ENCODE results near the gene UBA52.

UBA52 gene

DNA sequence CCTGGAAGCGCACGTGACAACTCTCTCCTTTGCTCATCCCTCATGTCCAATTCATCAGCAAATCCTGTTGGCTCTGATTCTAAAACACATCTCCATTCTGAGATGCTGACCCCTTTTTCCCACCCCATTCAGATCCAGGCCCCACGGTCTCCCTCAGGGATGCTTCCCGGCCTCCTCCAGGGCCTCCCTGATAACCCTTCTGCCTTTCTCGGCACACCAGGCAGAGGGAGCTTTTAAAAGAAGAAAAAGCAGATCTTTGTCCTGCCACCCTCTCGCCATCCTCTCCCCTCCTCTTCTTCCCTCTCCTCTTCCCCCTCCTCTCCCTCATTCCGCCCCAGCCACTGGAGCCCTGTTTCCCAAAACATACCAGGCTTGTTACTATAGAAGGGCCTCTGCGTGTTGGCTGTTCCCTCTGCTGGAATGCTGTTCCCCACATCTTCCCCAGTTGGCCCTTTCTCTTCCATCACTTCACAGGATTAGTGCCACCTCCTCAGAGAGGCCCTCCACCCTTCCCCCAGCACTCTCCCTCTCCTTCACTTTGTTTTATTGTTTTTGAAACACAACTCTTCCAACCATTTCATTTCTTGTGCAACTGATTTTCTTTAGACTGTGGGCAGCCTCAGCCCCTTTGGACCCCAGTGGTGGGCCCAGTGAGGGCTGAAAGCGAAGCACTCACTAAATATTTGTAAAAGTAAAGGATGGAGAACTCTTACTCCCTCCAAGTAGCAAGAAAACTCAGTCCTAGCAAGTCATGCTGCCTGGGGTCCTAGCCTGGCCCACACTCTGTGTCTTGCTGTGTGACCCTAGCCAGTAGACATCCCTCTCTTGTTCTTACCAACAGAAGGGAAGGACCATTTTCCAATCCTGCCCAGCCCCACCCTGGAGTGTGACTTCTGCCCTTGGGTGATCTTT is 37.4 kb downstream of the UBA52 start:
- DNase-seq: peak; percentile 52

- no peak for DNase-seq
Measured at GRCh38 chr19:18609717-18610051, 38.0 kb downstream of the UBA52 start.

- DNase-seq: peak; percentile 63
Measured at GRCh38 chr19:18610245-18610555, 38.5 kb downstream of the UBA52 start.

- no peak for DNase-seq
Measured at GRCh38 chr19:18610556-18611326, 39.1 kb downstream of the UBA52 start.

GRCh38 chr19:18611327-18612050 is 39.8 kb downstream of the UBA52 start:
- no peak for DNase-seq

DNA sequence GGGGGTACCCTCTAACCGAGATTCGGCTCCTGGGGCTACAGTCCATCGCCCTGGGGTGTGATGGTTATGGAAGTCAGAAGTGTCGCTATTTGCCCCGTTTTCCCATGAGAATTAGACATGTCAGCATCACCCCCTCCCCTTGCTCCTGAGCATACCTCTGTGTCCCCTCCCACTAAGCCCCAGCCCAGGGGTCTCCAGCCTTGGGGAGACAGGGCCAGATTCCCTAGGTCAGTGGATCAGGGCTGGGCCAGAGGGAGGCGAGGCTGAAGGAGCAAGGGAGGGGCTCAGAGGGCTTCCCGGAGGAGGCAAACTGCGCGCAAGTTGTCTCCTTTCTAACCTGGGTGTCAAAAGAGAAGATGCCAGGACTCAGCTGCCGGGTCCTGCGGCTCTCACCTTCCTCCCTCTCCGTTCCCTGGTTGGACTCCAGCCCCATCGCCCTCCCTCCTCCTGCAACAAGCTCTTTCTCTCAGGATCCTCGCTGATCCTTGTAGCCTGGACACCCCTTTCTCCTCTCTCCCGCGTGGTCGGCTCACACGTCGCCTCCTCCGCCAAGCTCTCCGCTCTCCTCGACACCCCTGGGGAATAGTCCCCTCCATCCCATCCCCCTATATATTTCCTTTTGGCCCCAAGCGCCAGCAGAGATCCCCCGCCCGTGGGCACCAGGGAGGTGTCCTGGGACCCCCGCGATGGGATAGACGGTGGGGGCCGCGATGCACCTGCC is 40.6 kb downstream of the UBA52 start:
- DNase-seq: peak; percentile 65

GRCh38 chr19:18612772-18613588 is 41.3 kb downstream of the UBA52 start, which contains the start of gene TMEM59L:
TSS of gene TMEM59L (plus strand) at chr19:18612870. CDS start at chr19:18612959, 89 bp downstream.
- no peak for DNase-seq

DNA sequence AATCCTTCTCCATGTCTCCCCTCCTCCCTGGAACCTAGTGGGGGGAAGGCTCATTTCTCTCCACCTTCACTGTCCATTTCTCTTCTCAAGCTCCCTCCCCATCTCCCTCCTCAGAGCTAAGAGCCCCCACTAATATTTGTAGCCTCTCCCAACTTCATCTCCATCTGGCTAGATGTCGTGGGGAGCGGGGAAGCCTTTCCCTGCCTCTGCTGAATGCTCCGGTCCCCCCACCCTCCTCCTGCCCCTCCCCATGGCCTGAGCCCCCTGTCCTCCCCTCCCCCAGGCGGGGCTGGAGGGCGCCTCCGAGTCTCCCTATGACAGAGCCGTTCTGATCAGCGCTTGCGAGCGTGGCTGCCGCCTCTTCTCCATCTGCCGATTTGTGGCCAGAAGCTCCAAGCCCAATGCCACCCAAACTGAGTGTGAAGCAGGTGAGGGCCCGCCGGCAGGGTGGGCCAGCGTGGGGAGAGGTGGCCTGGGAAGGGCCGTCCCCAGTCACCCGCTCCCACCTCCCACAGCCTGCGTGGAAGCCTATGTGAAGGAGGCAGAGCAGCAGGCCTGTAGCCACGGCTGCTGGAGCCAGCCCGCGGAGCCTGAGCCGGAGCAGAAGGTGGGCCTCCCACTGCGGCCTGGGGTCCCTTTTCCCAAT is 42.1 kb downstream of the UBA52 start:
- no peak for DNase-seq

DNA sequence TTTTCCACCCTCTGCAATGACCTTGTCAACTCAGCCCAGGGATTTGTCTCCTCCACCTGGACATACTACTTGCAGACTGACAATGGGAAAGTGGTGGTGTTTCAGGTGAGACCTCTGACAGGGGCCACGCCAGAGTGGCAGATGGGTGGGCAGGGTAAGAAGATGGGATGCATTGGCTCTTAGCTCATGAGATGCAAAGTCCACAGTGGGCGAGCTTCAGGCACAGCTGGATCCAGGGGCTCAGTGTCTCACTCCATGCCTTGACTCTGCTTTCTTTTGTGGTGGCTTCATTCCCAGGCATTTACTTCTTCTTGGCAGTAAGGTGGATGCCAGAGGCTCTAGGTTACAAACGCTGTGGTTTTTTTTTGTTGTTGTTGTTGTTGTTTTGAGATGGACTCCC is 44.4 kb downstream of the UBA52 start:
- DNase-seq: no peak

GRCh38 chr19:18617562-18617961 is 45.9 kb downstream of the UBA52 start:
- no peak for DNase-seq

DNA sequence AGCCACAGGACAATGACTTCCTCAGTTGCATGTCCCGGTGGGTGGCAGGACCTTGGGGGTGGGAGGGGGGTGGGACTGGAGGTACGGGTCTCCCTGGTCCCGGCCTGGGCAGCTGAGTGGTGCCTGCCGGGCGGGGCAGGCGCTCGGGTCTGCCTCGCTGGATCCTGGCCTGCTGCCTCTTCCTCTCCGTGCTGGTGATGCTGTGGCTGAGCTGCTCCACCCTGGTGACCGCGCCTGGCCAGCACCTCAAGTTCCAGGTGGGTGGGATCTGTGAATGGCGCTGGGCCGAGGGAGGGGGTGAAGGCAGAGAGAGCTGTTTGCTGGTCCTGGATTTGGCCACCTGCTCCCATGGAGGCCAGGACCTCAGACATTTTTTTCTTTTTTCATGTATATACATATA is 46.6 kb downstream of the UBA52 start:
- DNase-seq: no peak

- no peak for DNase-seq
Measured at GRCh38 chr19:18620311-18620710, 48.7 kb downstream of the UBA52 start.

DNA sequence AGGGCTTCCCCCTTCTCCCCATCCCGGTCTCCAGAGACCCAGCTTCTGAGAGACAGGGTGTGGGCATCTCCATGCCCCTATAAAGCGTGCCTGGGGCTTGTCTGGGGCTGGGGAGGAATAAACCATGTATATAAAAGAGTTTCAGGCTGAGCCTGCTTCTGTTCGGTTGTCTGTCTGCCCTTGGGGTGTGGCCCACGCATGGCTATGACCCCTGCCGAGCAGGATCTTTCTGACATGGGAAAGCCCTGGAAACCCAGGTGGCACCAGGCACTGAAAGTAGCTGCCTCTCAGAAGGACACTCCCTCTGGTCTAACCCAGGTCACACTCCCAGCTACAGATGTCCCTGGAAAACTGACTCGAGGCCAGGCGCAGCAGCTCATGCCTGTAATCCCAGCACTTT is 49.2 kb downstream of the UBA52 start:
- DNase-seq: no peak

- no peak for DNase-seq
Measured at GRCh38 chr19:18626906-18627305, 55.2 kb downstream of the UBA52 start.

Data from 8988T (cell line).